ENCODE results near the gene NT5DC3.
"Not testable (repeated sequence)": the region's sequence is repeated elsewhere in the genome, so short reads cannot be mapped to it uniquely, and the experiment has no call there.

The NT5DC3 gene

DNA sequence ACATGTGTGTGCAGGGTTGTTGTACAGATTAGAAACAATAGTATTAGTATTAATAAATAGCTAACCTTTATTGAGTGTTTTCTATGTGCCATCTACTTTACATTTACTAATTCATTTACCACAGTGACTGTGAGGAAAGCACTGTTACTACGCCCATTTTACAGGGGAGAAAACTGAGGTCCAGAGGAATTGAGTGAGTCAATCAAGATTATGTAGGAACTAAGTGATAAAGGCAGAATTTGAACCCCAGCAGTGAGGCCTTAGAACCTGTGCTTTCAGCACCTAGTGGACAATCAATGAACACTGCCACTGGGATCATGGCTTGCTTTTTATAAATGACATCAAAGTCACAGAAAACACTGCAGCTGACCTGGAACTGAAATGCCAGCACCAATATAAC, 28.2 kb downstream of the NT5DC3 start:
- no peak for DNase-seq
- Histone ChIP-seq H3K4me1 (peaks cover 0 to 79% (median 32%) of the 10 kb centered on the region in 4 donors), H3K4me3 (no peak overlapping the region), H3K27me3 (no peaks in the 10 kb centered on the region), H3K27ac (no peak overlapping the region), H3K9me3 (no peaks in the 10 kb centered on the region), H3K36me3 (peaks cover 22 to 34% (median 32%) of the 10 kb centered on the region in 3 donors)
- intact Hi-C loops (cut with DNase I; ENCODE audit: low total_unique reads), result no loop called here
- TF ChIP-seq, protein P1, sequence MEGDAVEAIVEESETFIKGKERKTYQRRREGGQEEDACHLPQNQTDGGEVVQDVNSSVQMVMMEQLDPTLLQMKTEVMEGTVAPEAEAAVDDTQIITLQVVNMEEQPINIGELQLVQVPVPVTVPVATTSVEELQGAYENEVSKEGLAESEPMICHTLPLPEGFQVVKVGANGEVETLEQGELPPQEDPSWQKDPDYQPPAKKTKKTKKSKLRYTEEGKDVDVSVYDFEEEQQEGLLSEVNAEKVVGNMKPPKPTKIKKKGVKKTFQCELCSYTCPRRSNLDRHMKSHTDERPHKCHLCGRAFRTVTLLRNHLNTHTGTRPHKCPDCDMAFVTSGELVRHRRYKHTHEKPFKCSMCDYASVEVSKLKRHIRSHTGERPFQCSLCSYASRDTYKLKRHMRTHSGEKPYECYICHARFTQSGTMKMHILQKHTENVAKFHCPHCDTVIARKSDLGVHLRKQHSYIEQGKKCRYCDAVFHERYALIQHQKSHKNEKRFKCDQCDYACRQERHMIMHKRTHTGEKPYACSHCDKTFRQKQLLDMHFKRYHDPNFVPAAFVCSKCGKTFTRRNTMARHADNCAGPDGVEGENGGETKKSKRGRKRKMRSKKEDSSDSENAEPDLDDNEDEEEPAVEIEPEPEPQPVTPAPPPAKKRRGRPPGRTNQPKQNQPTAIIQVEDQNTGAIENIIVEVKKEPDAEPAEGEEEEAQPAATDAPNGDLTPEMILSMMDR (IDR thresholded peaks at IDR 0.05), result no peak

DNA sequence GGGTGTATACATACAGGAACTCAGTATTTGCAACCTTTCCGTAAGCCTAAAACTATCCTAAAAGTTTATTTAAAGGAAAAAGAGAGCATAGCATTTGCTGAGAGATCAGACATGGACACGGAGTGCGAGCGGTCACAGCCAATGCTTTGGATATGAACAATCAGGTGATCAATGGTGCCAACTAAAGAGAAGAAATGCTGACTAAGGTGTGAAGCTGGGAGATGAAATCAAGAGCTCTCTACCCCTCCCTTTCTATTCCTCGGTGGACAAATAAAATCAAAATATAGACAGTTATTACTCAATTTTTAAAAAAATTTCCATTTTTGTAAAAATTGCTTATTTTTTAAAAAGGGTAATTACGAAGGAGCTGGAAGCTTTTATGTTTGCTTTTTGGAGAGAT, 29.2 kb downstream of the NT5DC3 start:
- H3K9me3 ChIP-seq, result no peaks in the 10 kb centered on the region
- intact Hi-C loops (cut with DNase I; ENCODE audit: low total_unique reads), result no loop called here
- no peak overlapping the region for H3K4me3 ChIP-seq
- DNase-seq, result no peak
- H3K27me3 ChIP-seq, result no peaks in the 10 kb centered on the region
- H3K36me3 ChIP-seq, result peaks cover 22 to 34% (median 32%) of the 10 kb centered on the region in 3 donors
- H3K4me1 ChIP-seq, result peaks cover 0 to 80% (median 41%) of the 10 kb centered on the region in 4 donors
- no peak overlapping the region for H3K27ac ChIP-seq
- TF ChIP-seq, protein P1 (IDR thresholded peaks at IDR 0.05), result no peak

DNA sequence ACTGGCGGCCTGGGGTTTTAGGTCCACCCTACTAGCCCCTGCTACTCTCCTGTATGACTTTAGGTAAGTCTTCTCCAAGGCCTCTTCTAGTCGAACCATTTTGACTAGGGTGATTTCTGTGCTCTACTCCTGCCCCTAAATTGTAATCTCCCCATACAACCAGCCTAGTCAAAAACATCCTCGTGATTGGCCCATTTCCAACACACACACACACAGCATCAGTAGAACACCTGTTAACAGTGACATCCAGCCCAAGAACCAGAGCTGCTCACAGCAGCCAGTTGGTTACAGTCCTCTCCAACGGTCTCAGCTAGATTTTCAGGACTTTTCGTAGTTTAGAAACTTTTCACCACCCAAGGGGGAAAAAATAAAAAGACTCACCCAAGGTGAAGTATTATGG, 30.9 kb downstream of the NT5DC3 start:
- H3K4me1 ChIP-seq, result peaks cover 0 to 80% (median 51%) of the 10 kb centered on the region in 4 donors
- H3K4me3 ChIP-seq, result no peak overlapping the region
- H3K9me3 ChIP-seq, result no peaks in the 10 kb centered on the region
- no peaks in the 10 kb centered on the region for H3K27me3 ChIP-seq
- intact Hi-C loops (cut with DNase I; ENCODE audit: low total_unique reads), result no loop called here
- H3K36me3 ChIP-seq, result peaks cover 22 to 34% (median 32%) of the 10 kb centered on the region in 3 donors
- no peak for DNase-seq
- H3K27ac ChIP-seq, result peak overlapping the region in 1 of 2 donors; percentile 76
- TF ChIP-seq, protein P1 (IDR thresholded peaks at IDR 0.05), result no peak

DNA sequence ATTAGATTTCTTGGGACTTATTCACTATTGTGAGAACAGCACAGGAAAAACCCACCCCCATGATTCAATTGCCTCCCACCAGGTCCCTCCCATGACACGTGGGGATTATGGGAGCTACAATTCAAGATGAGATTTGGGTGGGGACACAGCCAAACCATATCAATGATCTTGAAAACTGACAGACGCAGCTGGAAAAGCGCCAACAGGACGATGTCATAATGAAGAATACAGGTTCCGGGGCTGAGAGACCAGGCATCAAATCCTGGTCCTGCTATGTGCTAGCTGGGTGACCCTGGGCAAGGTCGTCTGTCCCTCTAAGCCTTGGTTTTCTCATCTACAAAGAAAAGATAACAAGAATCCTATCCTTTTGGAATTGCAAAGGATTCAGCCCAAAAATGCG, 31.4 kb downstream of the NT5DC3 start:
- H3K4me1 ChIP-seq, result peaks cover 0 to 80% (median 54%) of the 10 kb centered on the region in 4 donors
- intact Hi-C loops (cut with DNase I; ENCODE audit: low total_unique reads); DNase-seq; H3K4me3 ChIP-seq; H3K9me3 ChIP-seq; H3K27me3 ChIP-seq: not testable (repeated sequence)
- peak overlapping the region in 1 of 2 donors; percentile 76 for H3K27ac ChIP-seq
- peaks cover 22 to 34% (median 32%) of the 10 kb centered on the region in 3 donors for H3K36me3 ChIP-seq

DNA sequence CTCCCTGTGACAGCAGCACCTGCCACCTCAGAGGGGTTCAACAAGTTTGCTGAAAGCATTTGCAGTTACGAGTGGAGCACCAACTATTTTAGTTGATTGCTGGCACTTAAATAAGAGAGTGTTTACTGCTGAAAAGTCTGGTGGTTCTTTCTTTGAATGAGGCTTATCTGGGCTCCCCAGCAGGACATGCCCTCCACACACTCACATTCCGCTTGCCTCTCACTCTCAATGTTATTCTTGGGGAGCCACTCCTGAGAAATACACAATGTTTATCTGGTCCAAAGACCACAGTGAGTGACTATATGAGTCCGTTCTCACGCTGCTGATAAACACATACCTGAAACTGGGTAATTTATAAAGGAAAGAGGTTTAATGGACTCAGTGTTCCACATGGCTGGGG, 31.9 kb downstream of the NT5DC3 start:
- H3K27ac ChIP-seq, result peak overlapping the region in 1 of 2 donors; percentile 76
- TF ChIP-seq, protein P1 (IDR thresholded peaks at IDR 0.05), result no peak

DNA sequence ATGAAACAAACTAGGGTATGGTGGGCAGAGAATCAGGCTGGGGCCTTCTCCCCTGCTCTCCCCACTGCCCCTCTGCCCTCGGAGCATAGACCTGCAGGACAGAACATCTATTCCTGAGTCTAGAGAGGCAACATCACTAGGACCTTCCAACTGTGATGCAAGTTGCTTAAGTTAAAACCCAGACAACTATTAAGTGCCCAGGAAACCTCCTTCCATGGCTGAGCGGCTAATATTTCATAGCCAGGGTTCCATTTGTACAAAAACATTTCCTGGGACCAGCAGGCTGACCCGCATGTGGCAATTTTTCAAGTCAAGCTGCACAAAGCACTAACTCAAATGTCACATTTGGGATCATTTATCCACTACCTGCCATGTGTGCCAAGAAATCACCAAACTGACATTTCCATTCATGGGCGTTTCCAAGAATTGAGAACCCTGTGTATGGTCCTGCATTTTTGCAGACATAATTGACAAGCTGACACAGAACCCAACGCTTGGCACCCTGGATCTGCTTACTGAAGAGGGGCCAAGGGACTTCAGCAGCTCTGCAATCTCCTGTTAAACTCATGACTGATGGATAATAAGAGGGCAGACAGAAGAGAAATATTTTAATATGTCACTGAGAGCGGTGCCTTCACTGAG, 32.7 kb downstream of the NT5DC3 start:
- Histone ChIP-seq H3K27me3 (no peaks in the 10 kb centered on the region), H3K4me1 (peaks cover 0 to 80% (median 52%) of the 10 kb centered on the region in 4 donors), H3K27ac (peak overlapping the region; percentile 19 to 76), H3K36me3 (peaks cover 9 to 25% (median 22%) of the 10 kb centered on the region in 3 donors), H3K4me3 (no peak overlapping the region), H3K9me3 (no peaks in the 10 kb centered on the region)
- TF ChIP-seq, protein P1 (IDR thresholded peaks at IDR 0.05), result no peak
- intact Hi-C loops (cut with DNase I; ENCODE audit: low total_unique reads), result no loop called here
- DNase-seq, result no peak

More for the DNA sequence above, 31.9 kb downstream of the NT5DC3 start:
- intact Hi-C loops (cut with DNase I; ENCODE audit: low total_unique reads), result no loop called here
- Histone ChIP-seq H3K27me3 (no peaks in the 10 kb centered on the region), H3K4me1 (peaks cover 0 to 80% (median 57%) of the 10 kb centered on the region in 4 donors), H3K4me3 (no peak overlapping the region), H3K9me3 (no peaks in the 10 kb centered on the region), H3K36me3 (peaks cover 17 to 32% (median 30%) of the 10 kb centered on the region in 3 donors)
- no peak for DNase-seq
